ENCODE measurements around the gene SLC39A7. TPM values are rescaled to one million over a fixed set of nuclear protein-coding genes. Genes with fewer than 3 reads are reported as not detected.

Gene SLC39A7
- polyA plus RNA-seq, 1 donor (not counting 4 experiments of a cell fraction or from before 2014, with no cell fraction given) = 54.0 TPM

DNA sequence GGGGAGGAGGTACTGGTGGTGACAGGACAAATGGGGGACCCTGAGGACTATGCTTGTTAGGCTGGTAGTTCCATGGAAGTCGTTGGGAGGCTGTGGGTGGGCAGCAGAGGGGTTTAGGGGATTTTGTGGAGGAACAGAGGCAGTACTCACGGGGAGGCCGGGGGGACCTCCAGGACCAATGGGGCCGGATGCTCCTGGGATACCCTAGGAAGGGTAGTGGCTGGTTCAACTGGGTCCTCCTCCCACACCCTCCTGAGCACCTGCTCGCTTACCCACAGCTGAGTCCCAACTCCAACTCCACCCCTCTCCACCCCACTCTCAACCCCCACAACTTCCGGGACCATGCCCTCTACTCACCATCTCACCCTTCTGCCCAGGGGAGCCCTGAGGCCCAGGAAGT is 34.3 kb upstream of the SLC39A7 start:
- no peak for DNase-seq (ENCODE audit: low read depth, low spot score)
- TF ChIP-seq CTCF (optimal IDR thresholded peaks at IDR 0.05 in 1 of 3, IDR thresholded peaks at IDR 0.05 in 1 of 3, conservative IDR thresholded peaks at IDR 0.05 in 1 of 3; ENCODE audit: extremely low read depth in 1 of 3, insufficient read depth in 2 of 3, low read length in 3 of 3) = no peak
- no peak for TF ChIP-seq EZH2 (IDR thresholded peaks at IDR 0.05; ENCODE audit: low read length)
- Histone ChIP-seq H2AFZ (ENCODE audit: control insufficient read depth, low read length) (no peak overlapping the region), H3K36me3 (ENCODE audit: control insufficient read depth in 2 of 2, extremely low read depth in 1 of 2, insufficient read depth in 2 of 2, low read length in 2 of 2) (no peaks in the 10 kb centered on the region), H3K9ac (ENCODE audit: control insufficient read depth, extremely low read depth, insufficient read depth, low read length) (no peak overlapping the region), H4K20me1 (ENCODE audit: control insufficient read depth, extremely low read depth, insufficient read depth, low read length) (no peaks in the 10 kb centered on the region), H3K9me1 (ENCODE audit: control insufficient read depth, extremely low read depth, insufficient read depth, low read length) (no peaks in the 10 kb centered on the region), H3K27ac (ENCODE audit: control insufficient read depth, insufficient read depth, low read length) (no peak overlapping the region), H3K9me3 (ENCODE audit: control insufficient read depth, low read depth, low read length) (no peaks in the 10 kb centered on the region), H3K27me3 (ENCODE audit: control insufficient read depth, extremely low read depth, insufficient read depth, low read length) (peaks cover 7% of the 10 kb centered on the region), H3K4me3 (ENCODE audit: control insufficient read depth in 2 of 3, extremely low read depth in 1 of 3, insufficient read depth in 2 of 3, low read depth in 1 of 3, low read length in 3 of 3) (no peak overlapping the region), H3K4me1 (ENCODE audit: control insufficient read depth, extremely low read depth, insufficient read depth, low read length) (peaks cover 11% of the 10 kb centered on the region), H3K79me2 (ENCODE audit: control insufficient read depth, insufficient read depth, low read length) (no peaks in the 10 kb centered on the region), H3K4me2 (ENCODE audit: control insufficient read depth, extremely low read depth, insufficient read depth, low read depth, low read length) (no peak overlapping the region)
- dilution Hi-C loops (cut with MboI; ENCODE audit: extremely low pct_ligation_motif_present, low sequenced_read_pairs) = no loop called here
- FAIRE-seq = no peak

DNA sequence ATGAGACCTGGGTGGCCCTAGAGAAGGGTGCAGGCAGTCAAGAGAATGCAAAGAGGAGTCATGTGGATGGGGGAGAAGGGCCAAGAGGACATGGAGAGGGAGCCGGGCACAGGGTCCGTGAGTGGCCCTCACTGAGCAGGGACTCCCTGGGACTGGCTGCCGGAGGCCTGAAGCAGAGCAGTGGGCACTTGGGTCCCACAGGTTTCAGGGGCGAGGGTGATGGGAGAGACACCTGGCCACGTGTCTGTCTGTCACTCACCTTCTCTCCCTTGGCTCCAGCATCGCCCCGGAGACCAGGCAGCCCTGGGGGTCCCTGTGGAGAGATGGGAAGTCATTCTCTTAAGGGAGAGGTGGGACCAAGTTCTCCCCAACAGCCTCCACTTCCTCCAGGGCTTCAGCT is 33.9 kb upstream of the SLC39A7 start:
- Histone ChIP-seq H4K20me1 (ENCODE audit: control insufficient read depth, extremely low read depth, insufficient read depth, low read length) (no peaks in the 10 kb centered on the region), H3K27ac (ENCODE audit: control insufficient read depth, insufficient read depth, low read length) (no peak overlapping the region), H3K4me1 (ENCODE audit: control insufficient read depth, extremely low read depth, insufficient read depth, low read length) (peaks cover 10% of the 10 kb centered on the region), H3K4me3 (ENCODE audit: control insufficient read depth in 2 of 3, extremely low read depth in 1 of 3, insufficient read depth in 2 of 3, low read depth in 1 of 3, low read length in 3 of 3) (no peak overlapping the region), H2AFZ (ENCODE audit: control insufficient read depth, low read length) (no peak overlapping the region), H3K4me2 (ENCODE audit: control insufficient read depth, extremely low read depth, insufficient read depth, low read depth, low read length) (no peak overlapping the region), H3K9ac (ENCODE audit: control insufficient read depth, extremely low read depth, insufficient read depth, low read length) (no peak overlapping the region), H3K36me3 (ENCODE audit: control insufficient read depth in 2 of 2, extremely low read depth in 1 of 2, insufficient read depth in 2 of 2, low read length in 2 of 2) (no peaks in the 10 kb centered on the region), H3K9me1 (ENCODE audit: control insufficient read depth, extremely low read depth, insufficient read depth, low read length) (no peaks in the 10 kb centered on the region), H3K9me3 (ENCODE audit: control insufficient read depth, low read depth, low read length) (no peaks in the 10 kb centered on the region), H3K79me2 (ENCODE audit: control insufficient read depth, insufficient read depth, low read length) (no peaks in the 10 kb centered on the region), H3K27me3 (ENCODE audit: control insufficient read depth, extremely low read depth, insufficient read depth, low read length) (peaks cover 7% of the 10 kb centered on the region)
- DNase-seq (ENCODE audit: low read depth, low spot score) (no peak), FAIRE-seq (no peak)
- dilution Hi-C loops (cut with MboI; ENCODE audit: extremely low pct_ligation_motif_present, low sequenced_read_pairs) = no loop called here
- TF ChIP-seq CTCF (optimal IDR thresholded peaks at IDR 0.05 in 1 of 3, IDR thresholded peaks at IDR 0.05 in 1 of 3, conservative IDR thresholded peaks at IDR 0.05 in 1 of 3; ENCODE audit: extremely low read depth in 1 of 3, insufficient read depth in 2 of 3, low read length in 3 of 3) (no peak), EZH2 (IDR thresholded peaks at IDR 0.05; ENCODE audit: low read length) (no peak)
